ENCODE measurements around the gene VIPR1.
A peak's percentile ranks its signal among the peaks of the same experiment; 100 is the strongest.

The VIPR1 gene

GRCh38 chr3:42502429-42503250 is at the start of gene VIPR1:
TSS of gene VIPR1 (plus strand) at chr3:42502643. CDS start at chr3:42502736, 93 bp downstream.
- peak; percentile 95 for DNase-seq (ENCODE audit: low spot score)
- no peak for TF ChIP-seq CTCF (IDR thresholded peaks at IDR 0.05; ENCODE audit: extremely low read depth, insufficient read depth, missing control alignments)
- in situ Hi-C loops (cut with MboI; ENCODE audit: low pct_unique_long_range_greater_than_20kb, low sequenced_read_pairs, unreplicated experiment) = no loop called here

GRCh38 chr3:42456211-42456610 is 46.2 kb upstream of the VIPR1 start:
- TF ChIP-seq CTCF (IDR thresholded peaks at IDR 0.05; ENCODE audit: extremely low read depth, insufficient read depth, missing control alignments) = no peak
- DNase-seq (ENCODE audit: low spot score) = no peak
- in situ Hi-C loops (cut with MboI; ENCODE audit: low pct_unique_long_range_greater_than_20kb, low sequenced_read_pairs, unreplicated experiment) = no loop called here

- no peak for DNase-seq (ENCODE audit: low spot score)
- in situ Hi-C loops (cut with MboI; ENCODE audit: low pct_unique_long_range_greater_than_20kb, low sequenced_read_pairs, unreplicated experiment) = no loop called here
- TF ChIP-seq CTCF (IDR thresholded peaks at IDR 0.05; ENCODE audit: extremely low read depth, insufficient read depth, missing control alignments) = no peak
These were observed 43.3 kb upstream of the VIPR1 start for GRCh38 chr3:42459151-42459550.

GRCh38 chr3:42461762-42462161 is 40.7 kb upstream of the VIPR1 start:
- TF ChIP-seq CTCF (IDR thresholded peaks at IDR 0.05; ENCODE audit: extremely low read depth, insufficient read depth, missing control alignments) = no peak
- in situ Hi-C loops (cut with MboI; ENCODE audit: low pct_unique_long_range_greater_than_20kb, low sequenced_read_pairs, unreplicated experiment) = no loop called here
- DNase-seq (ENCODE audit: low spot score) = no peak

GRCh38 chr3:42463093-42463492 is 39.4 kb upstream of the VIPR1 start:
- no peak for DNase-seq (ENCODE audit: low spot score)
- in situ Hi-C loops (cut with MboI; ENCODE audit: low pct_unique_long_range_greater_than_20kb, low sequenced_read_pairs, unreplicated experiment) = no loop called here
- no peak for TF ChIP-seq CTCF (IDR thresholded peaks at IDR 0.05; ENCODE audit: extremely low read depth, insufficient read depth, missing control alignments)

GRCh38 chr3:42468111-42468510 is 34.3 kb upstream of the VIPR1 start:
- no peak for DNase-seq (ENCODE audit: low spot score)
- in situ Hi-C loops (cut with MboI; ENCODE audit: low pct_unique_long_range_greater_than_20kb, low sequenced_read_pairs, unreplicated experiment) = no loop called here
- TF ChIP-seq CTCF (IDR thresholded peaks at IDR 0.05; ENCODE audit: extremely low read depth, insufficient read depth, missing control alignments) = no peak
